ENCODE results near the gene LYZ. TPM values are rescaled to one million over a fixed set of nuclear protein-coding genes. Genes with fewer than 3 reads are reported as not detected.

LYZ gene
- total RNA-seq, 4 donors from 2014 or later = 83.4 to 760 (median 129) TPM

DNA sequence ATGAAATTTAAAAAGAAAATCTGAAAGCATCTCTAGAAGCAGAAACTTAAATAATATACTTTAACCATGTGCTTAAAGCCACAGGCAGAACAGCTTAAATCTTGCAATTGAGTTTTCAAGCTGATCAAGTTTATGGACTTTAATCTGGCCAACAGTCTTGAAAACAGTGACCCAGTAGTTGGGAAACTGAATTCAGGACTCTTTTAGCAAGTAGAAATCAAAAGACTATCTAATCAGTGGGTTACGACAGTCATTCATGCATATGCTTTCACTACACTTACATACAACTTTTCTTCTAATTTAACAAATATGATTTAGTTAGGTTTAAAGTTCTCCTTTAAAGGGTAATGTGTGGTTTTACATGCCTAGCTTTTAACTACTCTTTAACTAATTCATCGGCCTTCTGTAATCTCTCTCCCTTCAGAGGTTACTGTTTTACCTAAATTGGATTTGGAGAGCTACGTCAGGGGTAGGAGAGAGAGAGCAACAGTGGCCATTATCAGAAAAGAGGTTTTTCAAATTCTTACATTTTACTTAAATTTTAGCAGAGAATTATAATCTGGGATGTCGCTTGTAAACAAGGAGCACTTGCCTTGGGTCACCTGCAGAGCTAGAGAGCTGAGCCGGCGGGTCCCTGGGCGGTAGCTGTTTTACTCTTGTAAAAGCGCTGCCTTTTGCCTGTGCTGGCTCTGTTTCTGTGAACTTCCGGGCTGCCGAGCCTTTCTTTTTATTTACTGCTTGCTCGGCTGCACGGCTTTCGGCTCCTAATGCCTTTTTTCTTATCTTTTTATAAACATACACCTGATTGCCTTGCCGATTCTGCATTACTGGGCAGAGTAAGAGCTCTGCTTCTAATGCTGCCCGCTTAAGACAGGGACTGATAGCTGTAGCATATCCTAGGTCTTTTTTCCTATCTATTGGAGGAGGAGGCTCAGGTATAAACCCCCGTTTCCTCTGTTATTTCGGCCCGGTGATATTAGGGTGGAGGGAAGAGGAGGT, 17.4 kb upstream of the LYZ start:
- H3K27ac ChIP-seq = peak overlapping the region; percentile 67 to 92 (median 82)
- DNase-seq = peak; percentile 73 to 88 (median 78)
- H3K9me3 ChIP-seq = no peaks in the 10 kb centered on the region
- H3K4me1 ChIP-seq = peaks cover 0 to 10% (median 2%) of the 10 kb centered on the region in 4 donors
- no peaks in the 10 kb centered on the region for H3K27me3 ChIP-seq
- TF ChIP-seq, protein P1, sequence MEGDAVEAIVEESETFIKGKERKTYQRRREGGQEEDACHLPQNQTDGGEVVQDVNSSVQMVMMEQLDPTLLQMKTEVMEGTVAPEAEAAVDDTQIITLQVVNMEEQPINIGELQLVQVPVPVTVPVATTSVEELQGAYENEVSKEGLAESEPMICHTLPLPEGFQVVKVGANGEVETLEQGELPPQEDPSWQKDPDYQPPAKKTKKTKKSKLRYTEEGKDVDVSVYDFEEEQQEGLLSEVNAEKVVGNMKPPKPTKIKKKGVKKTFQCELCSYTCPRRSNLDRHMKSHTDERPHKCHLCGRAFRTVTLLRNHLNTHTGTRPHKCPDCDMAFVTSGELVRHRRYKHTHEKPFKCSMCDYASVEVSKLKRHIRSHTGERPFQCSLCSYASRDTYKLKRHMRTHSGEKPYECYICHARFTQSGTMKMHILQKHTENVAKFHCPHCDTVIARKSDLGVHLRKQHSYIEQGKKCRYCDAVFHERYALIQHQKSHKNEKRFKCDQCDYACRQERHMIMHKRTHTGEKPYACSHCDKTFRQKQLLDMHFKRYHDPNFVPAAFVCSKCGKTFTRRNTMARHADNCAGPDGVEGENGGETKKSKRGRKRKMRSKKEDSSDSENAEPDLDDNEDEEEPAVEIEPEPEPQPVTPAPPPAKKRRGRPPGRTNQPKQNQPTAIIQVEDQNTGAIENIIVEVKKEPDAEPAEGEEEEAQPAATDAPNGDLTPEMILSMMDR (IDR thresholded peaks at IDR 0.05) = no peak
- TF ChIP-seq POLR2A (IDR thresholded peaks at IDR 0.05) = peak; percentile 69 to 77
- H3K4me3 ChIP-seq = peak overlapping the region; percentile 37 to 56 (median 42)
- H3K36me3 ChIP-seq = no peaks in the 10 kb centered on the region

DNA sequence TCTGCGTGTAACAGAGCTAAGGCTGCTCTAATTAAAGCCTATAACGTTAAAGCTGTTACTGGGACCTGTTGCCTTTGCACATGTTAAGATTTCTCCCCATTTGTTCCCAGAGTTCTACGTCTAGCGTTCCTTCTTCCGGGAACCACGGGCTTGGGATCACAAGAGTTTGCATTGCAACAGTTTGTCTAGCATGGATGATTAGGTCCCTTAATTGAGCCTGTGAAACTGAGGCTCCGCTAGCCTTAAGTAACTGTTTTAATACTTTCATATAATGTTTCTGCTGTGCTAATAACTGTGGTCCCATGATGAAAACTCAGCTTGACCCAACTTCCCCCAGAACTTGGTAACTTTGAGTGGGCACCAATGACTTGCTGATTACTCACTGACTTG, 16.7 kb upstream of the LYZ start:
- DNase-seq = no peak
- H3K4me1 ChIP-seq = peaks cover 0 to 10% (median 2%) of the 10 kb centered on the region in 4 donors
- peak overlapping the region; percentile 67 to 92 (median 82) for H3K27ac ChIP-seq
- H3K36me3 ChIP-seq = no peaks in the 10 kb centered on the region
- no peaks in the 10 kb centered on the region for H3K27me3 ChIP-seq
- TF ChIP-seq, protein P1 (IDR thresholded peaks at IDR 0.05) = no peak
- no peak for TF ChIP-seq POLR2A (IDR thresholded peaks at IDR 0.05)
- no peaks in the 10 kb centered on the region for H3K9me3 ChIP-seq
- peak overlapping the region; percentile 37 to 56 (median 42) for H3K4me3 ChIP-seq

DNA sequence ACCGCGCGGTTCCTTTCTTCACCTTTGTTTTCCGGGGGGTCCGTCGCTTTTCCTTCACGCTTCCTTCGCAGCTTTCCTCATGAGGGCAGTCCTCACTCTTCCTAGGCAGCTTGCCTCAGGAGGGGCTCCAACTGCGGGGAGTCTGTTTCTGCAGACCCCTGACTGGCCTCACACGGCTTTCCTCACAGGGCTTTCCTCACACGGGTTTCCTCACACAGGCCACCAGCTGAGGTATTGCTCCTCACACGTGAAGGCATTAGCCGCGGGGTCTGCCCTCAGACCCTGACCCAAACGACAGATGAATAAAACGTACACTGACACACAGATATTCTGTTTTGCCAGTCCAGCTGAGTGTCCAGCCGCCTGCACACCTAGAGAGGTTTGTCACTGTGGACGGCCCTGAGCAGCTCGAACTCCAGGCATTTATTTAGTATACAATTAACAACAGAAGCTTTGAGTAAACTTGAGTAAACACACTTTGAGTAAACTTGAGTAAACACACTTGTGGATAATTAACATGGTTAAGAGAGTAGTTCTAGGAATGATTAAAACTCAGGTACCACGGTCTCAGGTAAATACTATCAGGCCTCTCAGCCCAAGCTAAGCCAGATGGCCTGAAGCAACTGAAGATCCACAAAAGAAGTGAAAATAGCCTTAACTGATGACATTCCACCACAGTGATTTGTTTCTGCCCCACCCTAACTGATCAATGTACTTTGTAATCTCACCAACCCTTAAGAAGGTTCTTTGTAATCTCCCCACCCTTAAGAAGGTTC, 16.1 kb upstream of the LYZ start:
- Histone ChIP-seq H3K9me3 (no peaks in the 10 kb centered on the region), H3K4me3 (peak overlapping the region in 2 of 4 donors; percentile 48 to 56), H3K27ac (peak overlapping the region; percentile 67 to 92 (median 82)), H3K4me1 (peaks cover 0 to 10% (median 2%) of the 10 kb centered on the region in 4 donors), H3K27me3 (no peaks in the 10 kb centered on the region), H3K36me3 (no peaks in the 10 kb centered on the region)
- no peak for DNase-seq
- TF ChIP-seq, protein P1 (IDR thresholded peaks at IDR 0.05) = no peak
- peak in 1 of 2 donors; percentile 16 for TF ChIP-seq POLR2A (IDR thresholded peaks at IDR 0.05)

DNA sequence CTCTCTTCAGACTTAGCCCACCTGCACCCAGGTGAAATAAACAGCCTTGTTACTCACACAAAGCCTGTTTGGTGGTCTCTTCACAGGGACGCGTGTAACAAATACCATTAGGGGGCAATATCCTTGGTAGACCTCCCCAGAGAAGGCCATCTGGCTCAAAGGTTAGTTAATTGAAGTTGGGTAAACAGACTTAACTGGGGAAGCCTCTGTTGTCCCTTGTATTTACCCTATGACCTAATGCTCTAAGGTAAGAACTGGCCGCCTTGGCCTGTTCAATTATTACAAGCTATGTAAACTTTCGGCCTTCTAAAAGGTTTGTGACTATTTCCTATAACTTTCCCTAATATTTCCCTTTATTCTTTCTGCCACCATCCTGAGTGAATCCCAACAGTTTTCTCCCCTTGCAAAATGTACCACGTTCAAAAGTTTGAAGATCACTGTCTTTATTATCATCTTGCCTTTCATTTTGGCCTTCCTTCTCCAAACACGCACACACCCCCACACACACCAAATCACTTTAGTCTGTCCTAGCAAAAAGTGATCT, 15.3 kb upstream of the LYZ start:
- peak in 1 of 3 donors; percentile 52 for DNase-seq
- TF ChIP-seq, protein P1 (IDR thresholded peaks at IDR 0.05) = no peak
- no peak for TF ChIP-seq POLR2A (IDR thresholded peaks at IDR 0.05)
- H3K27me3 ChIP-seq = no peaks in the 10 kb centered on the region
- H3K36me3 ChIP-seq = no peaks in the 10 kb centered on the region
- H3K9me3 ChIP-seq = no peaks in the 10 kb centered on the region
- H3K4me3 ChIP-seq = peak overlapping the region in 1 of 4 donors; percentile 25
- H3K4me1 ChIP-seq = peaks cover 0 to 10% (median 4%) of the 10 kb centered on the region in 4 donors
- peak overlapping the region in 3 of 4 donors; percentile 50 to 92 (median 85) for H3K27ac ChIP-seq

DNA sequence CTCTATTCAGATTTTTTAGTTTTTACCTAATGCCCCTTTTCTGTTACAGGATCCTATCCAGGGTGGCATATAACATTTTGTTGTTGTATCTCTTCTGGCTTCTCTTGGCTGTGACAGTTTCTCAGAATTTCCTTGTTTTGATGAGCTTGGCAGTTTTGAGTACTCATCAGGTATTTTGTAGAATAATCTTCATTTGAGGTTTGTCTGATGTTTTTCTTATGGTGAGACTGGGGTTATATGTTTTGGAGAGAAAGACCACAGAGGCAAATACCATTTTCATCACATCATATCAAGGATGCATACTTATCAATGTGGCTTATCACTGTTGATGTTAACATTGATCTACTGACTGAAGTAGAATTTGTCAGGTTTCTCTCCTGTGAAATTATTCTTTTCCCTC, 14.0 kb upstream of the LYZ start:
- Histone ChIP-seq H3K9me3 (no peaks in the 10 kb centered on the region), H3K4me3 (no peak overlapping the region), H3K4me1 (peaks cover 0 to 12% (median 5%) of the 10 kb centered on the region in 4 donors), H3K27ac (no peak overlapping the region), H3K36me3 (no peaks in the 10 kb centered on the region), H3K27me3 (no peaks in the 10 kb centered on the region)
- no peak for DNase-seq
- TF ChIP-seq, protein P1 (IDR thresholded peaks at IDR 0.05) = no peak
